Measurements from ENCODE around the gene PHACTR4. TPM values are rescaled to one million over a fixed set of nuclear protein-coding genes. Genes with fewer than 3 reads are reported as not detected.
"Not testable (repeated sequence)": the region's sequence is repeated elsewhere in the genome, so short reads cannot be mapped to it uniquely, and the experiment has no call there.

Gene PHACTR4
- total and polyA plus RNA-seq, 9 donors: 10.3 to 33.0 (median 27.0) TPM

GRCh38 chr1:28518000-28518744 is 148.6 kb downstream of the PHACTR4 start:
- under 1% methylated on average over 81 of the region's 92 CpGs for WGBS (ENCODE audit: insufficient coverage)
- Histone ChIP-seq H3K9me3 (replicated peaks; ENCODE audit: control insufficient read depth, low read depth, low read length) (no peaks in the 10 kb centered on the region), H3K36me3 (ENCODE audit: control insufficient read depth, insufficient read depth, low read length) (peaks cover 15% of the 10 kb centered on the region)

GRCh38 chr1:28518745-28519341 is 149.3 kb downstream of the PHACTR4 start:
- Histone ChIP-seq H3K27me3 (ENCODE audit: control insufficient read depth, insufficient read depth, low read length) (no peaks in the 10 kb centered on the region), H3K27ac (ENCODE audit: low read length) (peak overlapping the region; percentile 69), H3K36me3 (ENCODE audit: control insufficient read depth, insufficient read depth, low read length) (peaks cover 12% of the 10 kb centered on the region), H3K4me1 (ENCODE audit: control insufficient read depth, insufficient read depth, low read length) (peaks cover 15% of the 10 kb centered on the region), H3K9me3 (replicated peaks; ENCODE audit: control insufficient read depth, low read depth, low read length) (no peaks in the 10 kb centered on the region), H3K4me3 (ENCODE audit: low read length) (peak overlapping the region; percentile 61)
- 5% methylated on average over 16 of the region's 21 CpGs for WGBS (ENCODE audit: insufficient coverage)
- DNase-seq: no peak

More at GRCh38 chr1:28518000-28518744, 148.6 kb downstream of the PHACTR4 start:
- Histone ChIP-seq H3K27ac (ENCODE audit: low read length) (peak overlapping the region; percentile 69), H3K27me3 (ENCODE audit: control insufficient read depth, insufficient read depth, low read length) (no peaks in the 10 kb centered on the region), H3K4me3 (ENCODE audit: low read length) (peak overlapping the region; percentile 61), H3K4me1 (ENCODE audit: control insufficient read depth, insufficient read depth, low read length) (peaks cover 15% of the 10 kb centered on the region)
- peak; percentile 95 for DNase-seq

DNA sequence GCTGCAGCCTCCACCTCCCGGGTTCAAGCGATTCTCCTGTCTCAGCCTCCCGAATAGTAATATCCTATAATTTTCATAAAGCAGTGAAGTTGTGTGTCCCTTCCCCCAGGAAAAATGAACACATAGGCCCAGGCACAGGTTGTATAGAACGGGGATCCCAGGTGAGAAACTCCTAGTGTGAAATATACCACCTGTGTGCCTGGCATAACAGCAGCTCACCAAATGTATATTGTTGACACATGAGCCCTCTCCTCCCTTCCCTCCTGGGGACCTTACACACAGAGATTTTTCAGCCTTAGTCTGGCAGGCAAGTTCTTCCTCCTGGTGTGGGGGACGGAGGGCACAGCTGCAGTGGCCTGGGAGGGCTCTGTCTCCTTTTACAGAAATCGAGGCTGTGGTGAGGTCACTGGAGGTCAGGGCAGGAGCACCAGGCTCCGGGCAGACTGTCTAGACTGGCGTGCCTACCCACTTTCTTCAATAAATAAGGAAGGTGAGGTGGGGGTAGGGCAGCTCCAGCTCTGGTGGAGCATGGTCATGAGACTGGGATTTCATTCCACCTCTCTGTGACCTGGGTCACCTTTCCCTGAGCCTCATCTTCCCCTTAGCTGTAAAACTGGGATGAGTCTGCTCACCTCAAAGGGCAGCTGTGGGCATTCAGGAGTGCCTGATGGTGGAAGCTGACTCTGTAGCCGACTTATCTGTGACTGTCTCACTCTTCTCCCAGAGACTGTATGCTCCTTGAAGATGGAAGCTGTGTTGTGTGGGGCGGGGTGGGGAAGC is 150.6 kb downstream of the PHACTR4 start:
- 0% methylated on average over 1 of the region's 10 CpGs for WGBS (ENCODE audit: insufficient coverage)
- Histone ChIP-seq H3K9me3 (replicated peaks; ENCODE audit: control insufficient read depth, low read depth, low read length) (no peaks in the 10 kb centered on the region), H3K4me3 (ENCODE audit: low read length) (no peak overlapping the region), H3K36me3 (ENCODE audit: control insufficient read depth, insufficient read depth, low read length) (peaks cover 19% of the 10 kb centered on the region), H3K4me1 (ENCODE audit: control insufficient read depth, insufficient read depth, low read length) (peaks cover 15% of the 10 kb centered on the region), H3K27me3 (ENCODE audit: control insufficient read depth, insufficient read depth, low read length) (no peaks in the 10 kb centered on the region), H3K27ac (ENCODE audit: low read length) (no peak overlapping the region)
- DNase-seq: no peak

DNA sequence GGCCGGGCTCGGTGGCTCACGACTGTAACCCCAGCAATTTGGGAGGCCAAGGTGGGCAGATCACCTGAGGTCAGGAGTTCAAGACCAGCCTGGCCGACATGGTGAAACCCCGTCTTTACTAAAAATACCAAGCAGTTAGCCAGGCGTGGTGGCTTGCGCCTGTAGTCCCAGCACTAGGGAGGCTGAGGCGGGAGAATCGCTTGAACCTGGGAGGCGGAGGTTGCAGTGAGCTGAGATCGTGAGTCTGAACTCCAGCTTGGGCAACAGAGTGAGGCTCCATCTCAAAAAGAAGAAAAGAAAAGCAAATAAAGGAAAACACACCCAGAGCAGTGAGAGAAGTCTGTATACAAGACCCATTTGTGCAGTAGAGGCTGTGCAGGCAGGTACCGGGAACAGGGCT is 151.3 kb downstream of the PHACTR4 start:
- H3K27me3 ChIP-seq (ENCODE audit: control insufficient read depth, insufficient read depth, low read length); H3K27ac ChIP-seq (ENCODE audit: low read length); H3K9me3 ChIP-seq (replicated peaks; ENCODE audit: control insufficient read depth, low read depth, low read length); DNase-seq; H3K4me3 ChIP-seq (ENCODE audit: low read length): not testable (repeated sequence)
- WGBS (ENCODE audit: insufficient coverage): 86% methylated on average over 10 of the region's 12 CpGs
- peaks cover 15% of the 10 kb centered on the region for H3K4me1 ChIP-seq (ENCODE audit: control insufficient read depth, insufficient read depth, low read length)
- H3K36me3 ChIP-seq (ENCODE audit: control insufficient read depth, insufficient read depth, low read length): peaks cover 19% of the 10 kb centered on the region

DNA sequence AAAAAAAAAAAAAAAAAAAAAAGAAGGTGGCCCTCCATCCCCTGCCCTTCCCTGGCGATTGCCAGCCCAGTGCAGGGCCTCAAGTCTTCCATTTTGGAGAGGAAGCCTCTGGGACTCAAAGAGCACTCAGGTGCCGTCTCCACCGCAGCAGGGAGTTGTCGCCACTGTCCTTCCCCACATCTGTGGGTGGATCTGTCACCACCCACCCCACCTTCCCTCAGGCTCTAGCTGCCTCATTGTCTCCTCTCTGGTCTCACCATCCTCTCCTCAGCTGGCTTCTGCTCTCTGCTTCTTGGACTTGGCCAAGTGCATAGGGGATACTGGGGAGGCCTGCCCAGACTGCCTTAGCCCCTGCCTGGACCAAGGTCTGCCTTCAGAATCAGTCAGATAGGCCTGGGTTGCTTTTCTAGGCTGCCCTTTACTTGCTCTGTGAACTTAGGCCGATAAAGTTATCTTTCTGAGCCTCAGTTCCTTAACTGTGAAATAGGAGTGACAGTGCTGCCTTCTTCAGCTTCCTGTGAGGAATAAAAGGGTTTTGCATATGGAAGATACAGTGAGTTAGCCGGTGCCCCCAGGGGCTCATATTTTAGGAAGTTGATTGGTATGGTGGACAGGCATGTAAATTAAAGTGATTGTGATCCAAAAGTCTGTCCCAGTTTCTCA is 152.1 kb downstream of the PHACTR4 start:
- Histone ChIP-seq H3K27me3 (ENCODE audit: control insufficient read depth, insufficient read depth, low read length) (no peaks in the 10 kb centered on the region), H3K4me3 (ENCODE audit: low read length) (no peak overlapping the region), H3K4me1 (ENCODE audit: control insufficient read depth, insufficient read depth, low read length) (peaks cover 15% of the 10 kb centered on the region), H3K9me3 (replicated peaks; ENCODE audit: control insufficient read depth, low read depth, low read length) (no peaks in the 10 kb centered on the region), H3K27ac (ENCODE audit: low read length) (no peak overlapping the region), H3K36me3 (ENCODE audit: control insufficient read depth, insufficient read depth, low read length) (peaks cover 19% of the 10 kb centered on the region)
- DNase-seq: no peak
- 78% methylated on average over 3 of the region's 6 CpGs for whole genome bisulfite sequencing (ENCODE audit: insufficient coverage)

DNA sequence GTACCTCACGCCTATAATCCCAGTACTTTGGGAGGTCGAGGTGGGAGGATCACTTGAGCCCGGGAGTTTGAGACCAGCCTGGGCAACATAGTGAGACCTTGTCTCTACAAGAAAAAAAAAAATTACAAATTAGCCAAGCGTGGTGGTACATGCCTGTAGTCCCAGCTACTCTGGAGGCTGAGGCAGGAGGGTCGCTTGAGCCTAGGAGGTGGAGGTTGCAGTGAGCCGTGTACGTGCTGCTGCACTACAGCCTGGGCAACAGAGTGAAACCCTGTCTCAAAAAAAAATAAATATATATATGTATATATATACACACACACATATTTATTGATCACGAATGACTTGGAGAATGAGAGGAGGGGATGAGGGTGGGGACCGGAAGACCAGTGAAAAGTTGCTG is 153.0 kb downstream of the PHACTR4 start:
- not testable (repeated sequence) for H3K27ac ChIP-seq (ENCODE audit: low read length); H3K4me3 ChIP-seq (ENCODE audit: low read length); DNase-seq; H3K27me3 ChIP-seq (ENCODE audit: control insufficient read depth, insufficient read depth, low read length); H3K9me3 ChIP-seq (replicated peaks; ENCODE audit: control insufficient read depth, low read depth, low read length)
- WGBS (ENCODE audit: insufficient coverage): 100% methylated on average over 1 of the region's 9 CpGs
- H3K36me3 ChIP-seq (ENCODE audit: control insufficient read depth, insufficient read depth, low read length): peaks cover 22% of the 10 kb centered on the region
- peaks cover 12% of the 10 kb centered on the region for H3K4me1 ChIP-seq (ENCODE audit: control insufficient read depth, insufficient read depth, low read length)

DNA sequence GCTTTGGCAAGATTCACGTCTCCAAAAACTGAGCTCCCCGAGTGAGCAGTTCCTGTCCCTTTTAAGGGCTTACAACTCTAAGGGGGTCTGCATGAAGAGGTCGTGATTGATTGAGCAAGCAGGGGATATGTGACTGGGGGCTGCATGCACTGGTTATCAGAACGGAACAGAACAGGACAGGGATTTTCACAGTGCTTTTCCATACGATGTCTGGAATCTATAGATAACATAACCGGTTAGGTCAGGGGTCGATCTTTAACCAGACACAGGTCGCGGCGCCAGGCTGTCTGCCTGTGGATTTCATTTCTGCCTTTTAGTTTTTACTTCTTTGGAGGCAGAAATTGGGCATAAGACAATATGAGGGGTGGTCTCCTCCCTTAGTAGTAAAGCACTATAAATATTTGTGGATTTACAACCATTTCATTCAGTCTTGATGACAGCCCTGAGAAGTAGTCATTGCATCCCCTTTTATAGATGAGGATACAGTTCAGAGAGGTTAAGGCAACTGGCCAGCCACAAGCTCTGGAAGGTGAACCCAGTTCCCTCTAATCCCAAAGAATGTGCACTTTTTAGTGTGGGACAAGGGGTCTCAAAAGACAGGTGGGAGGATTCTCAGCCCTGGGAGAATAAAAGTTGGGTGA is 155.6 kb downstream of the PHACTR4 start:
- peaks cover 24% of the 10 kb centered on the region for H3K36me3 ChIP-seq (ENCODE audit: control insufficient read depth, insufficient read depth, low read length)
- H3K4me3 ChIP-seq (ENCODE audit: low read length); H3K27ac ChIP-seq (ENCODE audit: low read length); H3K4me1 ChIP-seq (ENCODE audit: control insufficient read depth, insufficient read depth, low read length); DNase-seq; H3K27me3 ChIP-seq (ENCODE audit: control insufficient read depth, insufficient read depth, low read length); H3K9me3 ChIP-seq (replicated peaks; ENCODE audit: control insufficient read depth, low read depth, low read length): not testable (repeated sequence)
- 52% methylated on average over 3 of the region's 10 CpGs for WGBS (ENCODE audit: insufficient coverage)

- Histone ChIP-seq H3K27ac (ENCODE audit: low read length) (no peak overlapping the region), H3K9me3 (replicated peaks; ENCODE audit: control insufficient read depth, low read depth, low read length) (no peaks in the 10 kb centered on the region), H3K4me1 (ENCODE audit: control insufficient read depth, insufficient read depth, low read length) (no peaks in the 10 kb centered on the region), H3K4me3 (ENCODE audit: low read length) (no peak overlapping the region), H3K36me3 (ENCODE audit: control insufficient read depth, insufficient read depth, low read length) (peaks cover 28% of the 10 kb centered on the region), H3K27me3 (ENCODE audit: control insufficient read depth, insufficient read depth, low read length) (no peaks in the 10 kb centered on the region)
- 100% methylated on average over 2 of the region's 9 CpGs for WGBS (ENCODE audit: insufficient coverage)
- no peak for DNase-seq
Observed at GRCh38 chr1:28526886-28527285, 157.3 kb downstream of the PHACTR4 start.

GRCh38 chr1:28530456-28530855 is 160.9 kb downstream of the PHACTR4 start:
- 96% methylated on average over 23 of the region's 31 CpGs for WGBS (ENCODE audit: insufficient coverage)
- Histone ChIP-seq H3K27me3 (ENCODE audit: control insufficient read depth, insufficient read depth, low read length) (no peaks in the 10 kb centered on the region), H3K36me3 (ENCODE audit: control insufficient read depth, insufficient read depth, low read length) (peaks cover 35% of the 10 kb centered on the region)

More at GRCh38 chr1:28530456-28530855, 160.9 kb downstream of the PHACTR4 start:
- no peak overlapping the region for H3K4me3 ChIP-seq (ENCODE audit: low read length)
- no peaks in the 10 kb centered on the region for H3K4me1 ChIP-seq (ENCODE audit: control insufficient read depth, insufficient read depth, low read length)
- H3K27ac ChIP-seq (ENCODE audit: low read length): no peak overlapping the region
- no peaks in the 10 kb centered on the region for H3K9me3 ChIP-seq (replicated peaks; ENCODE audit: control insufficient read depth, low read depth, low read length)
- DNase-seq: no peak
